ENCODE data around the gene OR11A1.

Gene OR11A1, protein sequence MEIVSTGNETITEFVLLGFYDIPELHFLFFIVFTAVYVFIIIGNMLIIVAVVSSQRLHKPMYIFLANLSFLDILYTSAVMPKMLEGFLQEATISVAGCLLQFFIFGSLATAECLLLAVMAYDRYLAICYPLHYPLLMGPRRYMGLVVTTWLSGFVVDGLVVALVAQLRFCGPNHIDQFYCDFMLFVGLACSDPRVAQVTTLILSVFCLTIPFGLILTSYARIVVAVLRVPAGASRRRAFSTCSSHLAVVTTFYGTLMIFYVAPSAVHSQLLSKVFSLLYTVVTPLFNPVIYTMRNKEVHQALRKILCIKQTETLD

DNA sequence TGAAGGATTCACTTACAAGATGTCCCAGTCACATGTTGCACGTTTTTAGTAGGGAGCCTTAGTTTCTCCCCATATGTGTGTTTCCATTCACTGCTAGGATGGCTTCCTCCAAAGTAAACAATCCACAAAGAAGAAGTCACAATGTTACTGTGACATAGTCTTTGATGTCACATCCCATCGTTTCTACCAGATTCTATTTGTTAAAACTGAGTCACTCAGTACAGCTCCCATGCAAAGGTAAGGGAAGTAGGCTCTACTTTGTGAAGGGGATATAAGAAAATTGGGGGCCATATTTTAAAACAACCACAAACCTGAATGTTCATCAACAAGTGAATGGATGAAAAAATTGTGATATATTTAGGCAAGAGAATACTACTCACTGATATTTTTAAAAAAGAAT lies at the start of gene OR11A1, which contains the start of gene OR2H1:
OR11A1 (minus strand) TSS at position 101 of the 400 bp plus-strand sequence. CDS start 29,430 bp downstream, outside the sequence.
OR2H1 (plus strand) TSS at position 185 of the 400 bp plus-strand sequence. CDS start 4,615 bp downstream, outside the sequence.
- H3K4me3 ChIP-seq (ENCODE audit: low read depth, low read length) = no peak within 1 kb of the TSS
- TF ChIP-seq, protein P1, sequence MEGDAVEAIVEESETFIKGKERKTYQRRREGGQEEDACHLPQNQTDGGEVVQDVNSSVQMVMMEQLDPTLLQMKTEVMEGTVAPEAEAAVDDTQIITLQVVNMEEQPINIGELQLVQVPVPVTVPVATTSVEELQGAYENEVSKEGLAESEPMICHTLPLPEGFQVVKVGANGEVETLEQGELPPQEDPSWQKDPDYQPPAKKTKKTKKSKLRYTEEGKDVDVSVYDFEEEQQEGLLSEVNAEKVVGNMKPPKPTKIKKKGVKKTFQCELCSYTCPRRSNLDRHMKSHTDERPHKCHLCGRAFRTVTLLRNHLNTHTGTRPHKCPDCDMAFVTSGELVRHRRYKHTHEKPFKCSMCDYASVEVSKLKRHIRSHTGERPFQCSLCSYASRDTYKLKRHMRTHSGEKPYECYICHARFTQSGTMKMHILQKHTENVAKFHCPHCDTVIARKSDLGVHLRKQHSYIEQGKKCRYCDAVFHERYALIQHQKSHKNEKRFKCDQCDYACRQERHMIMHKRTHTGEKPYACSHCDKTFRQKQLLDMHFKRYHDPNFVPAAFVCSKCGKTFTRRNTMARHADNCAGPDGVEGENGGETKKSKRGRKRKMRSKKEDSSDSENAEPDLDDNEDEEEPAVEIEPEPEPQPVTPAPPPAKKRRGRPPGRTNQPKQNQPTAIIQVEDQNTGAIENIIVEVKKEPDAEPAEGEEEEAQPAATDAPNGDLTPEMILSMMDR (conservative IDR thresholded peaks at IDR 0.05; ENCODE audit: low read depth, low read length) = no peak
- DNase-seq (ENCODE audit: low read depth) = no peak

DNA sequence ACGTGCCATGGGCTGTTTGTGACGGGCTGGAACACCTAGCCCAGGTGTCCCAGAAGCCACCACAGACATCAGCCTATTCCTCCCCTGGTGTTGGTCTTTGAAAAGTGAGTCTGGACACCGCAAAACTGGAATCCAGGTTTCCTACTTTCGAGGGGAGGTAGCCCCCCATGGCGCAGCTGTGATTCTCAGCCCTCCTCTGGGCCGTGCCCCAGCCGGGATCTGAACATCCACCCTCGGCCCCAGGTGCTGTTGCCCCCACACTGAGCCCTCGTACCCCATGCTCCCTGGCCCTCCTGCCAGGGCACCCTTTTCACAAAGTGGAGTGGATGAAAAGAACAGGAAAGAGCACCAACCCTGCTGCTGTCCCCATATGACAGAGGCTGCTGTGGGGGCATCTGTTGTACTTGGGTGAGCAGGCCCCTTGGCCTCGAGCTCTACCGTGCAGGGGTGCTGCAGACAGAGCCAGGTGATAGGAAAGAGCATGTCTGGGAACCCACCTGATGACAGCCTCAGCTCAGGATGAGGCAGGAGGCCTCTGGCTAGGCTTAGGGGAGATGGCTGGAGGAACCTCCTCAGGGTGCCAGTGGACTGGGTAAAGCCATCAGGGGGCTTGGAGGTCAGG lies 49.7 kb upstream of the OR11A1 start:
- TF ChIP-seq, protein P1 (conservative IDR thresholded peaks at IDR 0.05; ENCODE audit: low read depth, low read length) = no peak
- DNase-seq (ENCODE audit: low read depth) = no peak
- H3K4me3 ChIP-seq (ENCODE audit: low read depth, low read length) = no peak overlapping the region

DNA sequence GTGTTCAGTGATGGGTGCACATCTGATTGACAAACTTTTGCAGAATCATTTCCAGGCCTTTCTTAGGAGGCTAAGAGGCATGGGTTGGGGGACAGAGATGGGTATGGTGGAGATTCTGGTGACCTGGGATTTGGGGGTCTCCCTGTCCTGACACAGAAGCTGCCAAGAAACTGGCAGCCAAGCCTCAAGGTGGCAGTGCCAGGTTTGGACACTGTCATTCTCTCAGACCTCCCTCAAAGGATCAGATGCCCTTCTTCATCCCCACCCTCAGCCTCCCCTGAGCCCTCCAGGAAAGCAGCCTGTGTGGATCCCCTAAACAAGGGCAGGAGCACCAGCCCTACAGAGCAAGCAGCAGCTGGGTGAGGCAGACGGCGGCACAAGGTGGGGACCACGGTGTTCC lies 48.9 kb upstream of the OR11A1 start:
- TF ChIP-seq, protein P1 (conservative IDR thresholded peaks at IDR 0.05; ENCODE audit: low read depth, low read length) = no peak
- DNase-seq (ENCODE audit: low read depth) = no peak
- H3K4me3 ChIP-seq (ENCODE audit: low read depth, low read length) = no peak overlapping the region

DNA sequence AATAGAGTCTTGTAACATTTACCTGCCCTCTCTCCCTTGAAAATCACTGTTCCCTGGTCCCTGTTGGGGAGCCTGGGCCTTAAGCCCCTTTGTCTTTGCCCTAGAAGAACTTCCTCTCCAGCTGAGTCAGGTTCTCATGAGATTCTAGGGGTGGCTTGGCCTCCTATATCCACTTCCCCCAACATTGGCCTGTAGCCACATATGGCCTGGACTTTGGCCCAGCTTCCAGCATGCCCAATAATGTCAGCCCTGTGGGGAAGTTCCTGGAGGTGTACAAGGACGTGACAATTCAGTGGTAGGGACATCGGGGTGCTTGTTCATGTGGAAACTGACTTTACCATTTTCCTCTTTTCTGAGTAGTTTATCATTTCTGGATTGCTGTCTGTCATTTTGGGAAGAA lies 48.1 kb upstream of the OR11A1 start:
- no peak for DNase-seq (ENCODE audit: low read depth)
- no peak overlapping the region for H3K4me3 ChIP-seq (ENCODE audit: low read depth, low read length)
- TF ChIP-seq, protein P1 (conservative IDR thresholded peaks at IDR 0.05; ENCODE audit: low read depth, low read length) = no peak

DNA sequence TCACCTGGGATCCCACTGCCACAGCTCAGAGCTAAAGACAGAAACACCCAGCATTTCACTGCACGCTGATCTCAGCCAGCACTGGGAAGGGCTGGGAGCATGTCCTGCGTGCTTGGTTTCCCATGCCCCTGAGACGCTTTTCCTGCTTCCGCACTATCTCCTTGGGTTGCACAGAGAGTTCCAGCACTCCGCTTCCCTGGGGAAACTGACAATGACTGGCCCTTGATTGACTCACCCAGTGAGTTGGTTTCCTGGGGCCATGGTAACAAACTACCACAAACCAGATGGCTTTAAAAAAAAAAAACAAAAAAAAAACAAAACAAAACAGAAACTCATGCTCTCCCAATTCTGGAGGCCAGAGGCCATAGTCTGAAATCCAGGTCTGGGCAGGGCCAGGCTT lies 45.7 kb upstream of the OR11A1 start:
- H3K4me3 ChIP-seq (ENCODE audit: low read depth, low read length) = no peak overlapping the region
- DNase-seq (ENCODE audit: low read depth) = peak; percentile 18
- TF ChIP-seq, protein P1 (conservative IDR thresholded peaks at IDR 0.05; ENCODE audit: low read depth, low read length) = no peak

DNA sequence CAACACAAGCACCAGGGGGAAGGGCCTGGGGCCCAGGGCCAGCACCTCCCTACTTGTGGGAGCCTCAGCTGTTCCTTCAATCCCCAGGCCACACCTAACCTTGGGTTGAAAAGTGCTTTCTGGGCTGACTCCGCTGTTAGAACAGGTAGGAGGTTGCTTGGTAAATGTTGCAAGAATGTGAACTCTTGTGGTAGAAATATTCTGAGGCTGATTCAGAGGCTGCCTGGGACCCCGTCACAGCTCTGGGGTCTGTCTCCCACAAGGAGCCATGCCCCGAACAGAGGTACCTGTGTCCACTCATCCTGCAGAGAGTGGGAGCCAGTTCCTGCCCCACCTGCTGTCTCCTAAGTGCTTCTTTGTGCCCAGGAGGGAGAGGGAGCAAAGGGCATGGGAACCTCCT lies 45.3 kb upstream of the OR11A1 start:
- TF ChIP-seq, protein P1 (conservative IDR thresholded peaks at IDR 0.05; ENCODE audit: low read depth, low read length) = no peak
- H3K4me3 ChIP-seq (ENCODE audit: low read depth, low read length) = no peak overlapping the region

More for the DNA sequence above, 45.3 kb upstream of the OR11A1 start:
- no peak for DNase-seq (ENCODE audit: low read depth)
